Nephron progenitor cell (in vitro differentiated cells): ENCODE measurements around the gene AWAT1.

Experiments used
- DNase-seq: peaks from one replicate; pipeline ENCODE4 v3.0.0; 2021
- H3K27ac Mint-ChIP-seq: 2 replicates; pipeline ENCODE4 v1.8.0; 2021; ENCODE audit warnings: mild to moderate bottlenecking, moderate library complexity, mixed read lengths
- H3K27me3 Mint-ChIP-seq: 2 replicates; pipeline ENCODE4 v1.8.0; 2021; ENCODE audit warnings: mild to moderate bottlenecking, low read depth, mixed read lengths; ENCODE audit not compliant: poor library complexity
- H3K36me3 Mint-ChIP-seq: 2 replicates; pipeline ENCODE4 v1.8.0; 2021; ENCODE audit warnings: low read depth, mixed read lengths
- H3K4me1 Mint-ChIP-seq: 2 replicates; pipeline ENCODE4 v1.8.0; 2021; ENCODE audit warnings: mixed read lengths
- H3K4me3 Mint-ChIP-seq: 2 replicates; pipeline ENCODE4 v1.8.0; 2021; ENCODE audit warnings: mild to moderate bottlenecking, moderate library complexity, mixed read lengths
- H3K9me3 Mint-ChIP-seq: 2 replicates; pipeline ENCODE4 v1.8.0; 2021; ENCODE audit warnings: mild to moderate bottlenecking, moderate library complexity, mixed read lengths
- CTCF ChIP-seq: fragments of 200-600 bp; sonication (generic); IDR thresholded peaks from 2 replicates; pipeline ENCODE4 v1.5.0; 2021; ENCODE audit warnings: antibody characterized with exemption

Gene AWAT1

GRCh38 chrX:70255452-70255851 lies 21.0 kb downstream of the AWAT1 start:
- Mint-ChIP-seq H3K27me3 (peaks cover 10% of the 10 kb centered on the region), H3K9me3 (peaks cover 55% of the 10 kb centered on the region), H3K27ac (no peak overlapping the region), H3K36me3 (peaks cover 7% of the 10 kb centered on the region), H3K4me1 (peaks cover 13% of the 10 kb centered on the region), H3K4me3 (no peak overlapping the region)
- no peak for TF ChIP-seq CTCF
- no peak for DNase-seq

GRCh38 chrX:70257423-70258288 lies 23.2 kb downstream of the AWAT1 start:
- TF ChIP-seq CTCF, result no peak
- Mint-ChIP-seq H3K27ac (no peak overlapping the region), H3K27me3 (peaks cover 18% of the 10 kb centered on the region), H3K4me1 (peaks cover 13% of the 10 kb centered on the region), H3K36me3 (peaks cover 7% of the 10 kb centered on the region), H3K4me3 (no peak overlapping the region), H3K9me3 (peaks cover 51% of the 10 kb centered on the region)
- no peak for DNase-seq

GRCh38 chrX:70260104-70260503 lies 25.6 kb downstream of the AWAT1 start, which contains the start of gene P2RY4:
Gene P2RY4, minus strand, starts transcription at chrX:70260204. Its CDS starts 580 bp downstream, at chrX:70259624.
- H3K36me3 Mint-ChIP-seq, result no peaks in the 10 kb centered on the region

GRCh38 chrX:70262952-70263567 lies 28.6 kb downstream of the AWAT1 start:
- peak; percentile 56 for DNase-seq
- H3K27me3 Mint-ChIP-seq, result peaks cover 13% of the 10 kb centered on the region
- H3K4me3 Mint-ChIP-seq, result no peak overlapping the region
- no peaks in the 10 kb centered on the region for H3K4me1 Mint-ChIP-seq
- no peaks in the 10 kb centered on the region for H3K36me3 Mint-ChIP-seq
- peak; percentile 46 for TF ChIP-seq CTCF
- peaks cover 49% of the 10 kb centered on the region for H3K9me3 Mint-ChIP-seq
- H3K27ac Mint-ChIP-seq, result no peak overlapping the region

More at GRCh38 chrX:70260104-70260503, 25.6 kb downstream of the AWAT1 start, which contains the start of gene P2RY4:
- Mint-ChIP-seq H3K27me3 (peaks cover 14% of the 10 kb centered on the region), H3K4me1 (peaks cover 13% of the 10 kb centered on the region), H3K4me3 (no peak within 1 kb of the TSS), H3K27ac (no peak within 1 kb of the TSS), H3K9me3 (peaks cover 45% of the 10 kb centered on the region)
- no peak for DNase-seq
- no peak for TF ChIP-seq CTCF

- H3K4me1 Mint-ChIP-seq, result no peaks in the 10 kb centered on the region
- no peak overlapping the region for H3K4me3 Mint-ChIP-seq
- peaks cover 21% of the 10 kb centered on the region for H3K27me3 Mint-ChIP-seq
- H3K27ac Mint-ChIP-seq, result no peak overlapping the region
- no peak for TF ChIP-seq CTCF
- H3K36me3 Mint-ChIP-seq, result no peaks in the 10 kb centered on the region
- DNase-seq, result no peak
- peaks cover 59% of the 10 kb centered on the region for H3K9me3 Mint-ChIP-seq
Measured at GRCh38 chrX:70264784-70265183, 30.3 kb downstream of the AWAT1 start.
